Lower leg skin (tissue), 4 donors: ENCODE data around the gene TMEM184C. TPM values are rescaled to one million over a fixed set of nuclear protein-coding genes. Genes with fewer than 3 reads are reported as not detected.
A peak's percentile ranks its signal among the peaks of the same experiment; 100 is the strongest.

Experiments used
- DNase-seq, 2 donors: peaks; one replicate each; pipeline ENCODE4 v3.0.0-alpha.2; 2019; ENCODE audit warnings: low spot score in 2 of 2
- H3K4me3 ChIP-seq: fragments of 200-600 bp; sonication (generic); 2 replicates; pipeline ENCODE4 v1.5.1; 2017; ENCODE audit warnings: mild to moderate bottlenecking, low read depth; ENCODE audit not compliant: poor library complexity, severe bottlenecking
- CTCF ChIP-seq, 3 donors: fragments of 450-650 bp; IDR thresholded peaks; one replicate each; pipeline ENCODE4 v1.5.1; 2016; ENCODE audit warnings: antibody characterized with exemption in 3 of 3, mild to moderate bottlenecking in 3 of 3, moderate library complexity in 2 of 3
- POLR2A ChIP-seq, 2 donors: fragments of 450-650 bp; IDR thresholded peaks; one replicate each; pipeline ENCODE4 v1.6.1; 2016 to 2017; ENCODE audit warnings: antibody characterized with exemption in 2 of 2, mild to moderate bottlenecking in 1 of 2, moderate library complexity in 1 of 2
- WGBS, 2 donors: methylation state at CpG; one replicate each; pipeline ENCODE4 v1.1.5; 2018; 5-methylcytosine and 5-hydroxymethylcytosine counted together
- intact Hi-C: fragments of 100-400 bp; cut with DNase I; formaldehyde crosslinking; loops from one replicate; pipeline ENCODE4 v1.15.0; 2023; ENCODE audit warnings: low total_unique reads
- total RNA-seq, 4 donors: library from RNA; depleted of rRNA; stranded (reverse); fragments of >200 nt; gene quantifications; one replicate each; pipeline ENCODE4 v1.1.0, GENCODE V29; 2016

Gene TMEM184C
- total RNA-seq, 4 donors from 2014 or later = 21.1 to 27.0 (median 25.0) TPM

DNA sequence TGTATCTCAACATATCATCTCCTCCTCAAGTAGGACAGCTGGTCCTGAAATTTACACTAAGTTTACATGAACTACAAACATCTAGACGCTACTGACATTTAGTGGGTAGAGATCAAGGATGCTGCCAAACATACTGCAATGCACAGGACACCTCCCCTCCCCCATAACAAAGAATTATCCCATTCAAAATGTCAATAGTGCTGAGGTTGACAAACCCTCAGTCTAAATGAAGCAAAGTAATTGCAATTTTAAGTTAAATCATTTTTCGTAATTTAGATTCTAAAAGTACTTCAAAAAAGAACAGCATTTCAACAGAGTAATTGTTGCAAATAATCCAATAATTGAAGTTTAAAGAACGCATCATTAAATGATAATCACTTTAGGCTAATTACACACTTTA is 65.6 kb downstream of the TMEM184C start:
- WGBS, 2 donors = 43 to 56% methylated on average over 3 of the region's 3 CpGs
- no peak overlapping the region for H3K4me3 ChIP-seq
- TF ChIP-seq CTCF (IDR thresholded peaks at IDR 0.05) (no peak), POLR2A (IDR thresholded peaks at IDR 0.05) (no peak)
- DNase-seq = no peak
- intact Hi-C loops = no loop called here

DNA sequence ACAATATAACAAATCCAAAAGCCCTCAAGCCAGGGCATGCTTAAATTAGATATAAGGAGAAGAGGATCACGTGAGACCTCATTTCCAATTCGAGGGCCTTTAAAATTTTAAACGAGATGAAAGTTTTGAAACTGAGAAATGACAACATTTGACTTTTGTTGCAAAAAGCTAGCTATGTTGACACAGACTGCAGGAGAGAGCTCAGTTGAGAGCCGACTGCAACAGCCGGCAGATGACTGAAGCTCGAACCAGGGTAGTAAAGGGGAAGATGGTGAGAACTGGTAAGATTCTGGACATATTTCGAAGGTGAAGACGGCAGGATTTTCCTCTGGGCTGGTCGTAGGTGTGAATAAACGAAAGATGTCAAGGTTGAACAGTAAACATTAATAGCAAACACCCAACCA is 66.0 kb downstream of the TMEM184C start:
- WGBS, 2 donors = 1 to 3% methylated on average over 10 of the region's 10 CpGs
- DNase-seq = no peak
- TF ChIP-seq POLR2A (IDR thresholded peaks at IDR 0.05) (no peak), CTCF (IDR thresholded peaks at IDR 0.05) (no peak)
- intact Hi-C loops = no loop called here
- H3K4me3 ChIP-seq = peak overlapping the region; percentile 56

DNA sequence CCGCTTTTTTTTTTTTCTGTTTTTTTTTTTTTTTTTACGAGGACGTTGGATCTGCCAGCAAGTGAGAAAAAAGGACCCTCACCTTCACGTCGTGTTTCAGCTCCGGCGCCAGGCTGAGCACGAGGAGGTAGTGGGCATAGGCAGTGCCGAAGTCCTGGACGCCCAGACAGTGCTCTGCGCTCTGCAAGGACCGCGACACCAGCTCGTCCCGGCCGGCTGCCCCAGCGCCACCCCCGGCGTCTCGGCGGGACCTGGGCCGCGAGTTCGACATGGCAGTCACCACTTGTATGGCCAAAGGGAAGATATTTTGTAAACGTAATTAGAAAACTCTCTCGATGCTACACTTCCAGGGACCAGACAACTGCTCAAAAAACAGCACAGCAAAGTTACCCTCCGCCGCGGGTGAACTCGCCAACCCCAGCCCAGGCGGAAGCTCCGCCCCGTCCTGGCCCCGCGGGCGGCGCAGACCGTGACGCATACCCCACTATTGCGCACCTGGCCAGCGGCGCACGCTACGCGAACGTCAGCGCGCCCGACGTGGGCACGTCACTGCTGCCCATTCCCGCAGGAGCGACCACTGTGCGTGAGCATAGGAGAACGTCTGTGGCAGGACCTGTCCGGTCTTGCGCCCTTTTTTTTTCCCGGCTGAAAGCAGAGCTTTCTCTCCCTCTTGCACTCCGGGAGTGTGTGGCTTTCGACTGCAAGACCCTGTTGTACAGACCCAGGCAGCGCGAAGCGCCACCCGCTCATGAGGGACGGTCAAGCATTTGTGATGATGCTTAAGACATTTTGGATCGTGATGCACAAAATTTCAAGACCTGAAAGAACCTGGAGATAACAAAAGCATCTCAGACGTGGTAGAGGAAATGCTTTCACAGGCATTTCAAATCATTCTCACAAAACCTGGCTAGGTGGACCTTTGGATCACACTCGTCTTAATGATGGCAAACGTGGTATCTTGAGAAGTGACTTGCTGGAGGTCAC is 66.8 kb downstream of the TMEM184C start, which contains the start of gene PRMT9:
Gene PRMT9, minus strand, starts transcription at position 447 of the 984 bp plus-strand sequence. Its CDS starts 176 bp downstream, at position 271.
- peak within 1 kb of the TSS; percentile 56 for H3K4me3 ChIP-seq
- peak; percentile 86 to 97 for DNase-seq
- TF ChIP-seq POLR2A (IDR thresholded peaks at IDR 0.05) (peak in 1 of 2 donors; percentile 25), CTCF (IDR thresholded peaks at IDR 0.05) (no peak)
- WGBS, 2 donors = 0% methylated on average over 68 to 69 of the region's 69 CpGs
- intact Hi-C loops = no loop called here

DNA sequence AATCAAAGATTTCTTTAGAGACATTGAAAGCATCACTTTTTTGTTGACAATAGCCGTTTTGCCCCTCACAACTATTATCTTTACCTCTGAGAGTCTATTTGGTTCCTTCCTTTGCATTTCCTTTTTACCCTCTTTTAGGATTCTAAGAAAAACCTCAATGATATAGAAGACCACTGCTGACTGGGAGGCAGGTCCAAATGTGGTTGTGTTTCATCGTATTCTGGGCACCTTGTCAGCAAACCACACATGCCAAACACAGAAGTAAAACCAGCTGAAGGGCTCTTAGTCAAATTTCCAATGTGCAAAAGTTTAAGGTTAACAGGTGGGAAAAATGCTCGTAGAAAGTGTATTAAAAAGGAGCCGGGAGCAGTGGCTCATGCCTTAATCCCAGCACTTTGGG is 71.9 kb downstream of the TMEM184C start:
- WGBS, 2 donors = 51 to 64% methylated on average over 4 of the region's 4 CpGs
- no peak for TF ChIP-seq POLR2A (IDR thresholded peaks at IDR 0.05)
- TF ChIP-seq CTCF (IDR thresholded peaks at IDR 0.05) = no peak
- H3K4me3 ChIP-seq = no peak overlapping the region
- DNase-seq = no peak
- intact Hi-C loops = no loop called here

- H3K4me3 ChIP-seq = no peak overlapping the region
- TF ChIP-seq POLR2A (IDR thresholded peaks at IDR 0.05) (no peak), CTCF (IDR thresholded peaks at IDR 0.05) (no peak)
- DNase-seq = no peak
- intact Hi-C loops = no loop called here
- 77 to 81% methylated on average over 2 of the region's 2 CpGs for WGBS, 2 donors
Measured at GRCh38 chr4:147691820-147692219, 74.6 kb downstream of the TMEM184C start.
